Activated CD4-positive, alpha-beta T cell treated with anti-CD3 and anti-CD28 coated beads, Interleukin-10, Interleukin-2, amounts not matched to agents 100 ng/mL and 50 ng/mL, durations not matched to agents 16 hours and 8 hours (primary cell): ENCODE measurements around the gene ETV1.

ENCODE experiments used
- DNase-seq: peaks from one replicate; pipeline ENCODE4 v3.0.0-alpha.2; 2020

Gene ETV1

GRCh38 chr7:13989126-13989948 lies at the start of gene ETV1:
ETV1 (minus strand) TSS chr7:13989666; CDS start chr7:13989052, 614 bp downstream.
- peak; percentile 23 for DNase-seq

GRCh38 chr7:14024406-14024805 lies 34.9 kb upstream of the ETV1 start:
- DNase-seq = no peak

- no peak for DNase-seq
These were observed 34.4 kb upstream of the ETV1 start for GRCh38 chr7:14023838-14024237.

- no peak for DNase-seq
These were observed 33.9 kb upstream of the ETV1 start for GRCh38 chr7:14023342-14023741.

GRCh38 chr7:14021069-14021468 lies 31.6 kb upstream of the ETV1 start:
- no peak for DNase-seq

GRCh38 chr7:14020339-14020900 lies 31.0 kb upstream of the ETV1 start:
- no peak for DNase-seq

- DNase-seq = no peak
These were observed 29.3 kb upstream of the ETV1 start for GRCh38 chr7:14018751-14019150.

GRCh38 chr7:14016950-14017349 lies 27.5 kb upstream of the ETV1 start:
- no peak for DNase-seq

GRCh38 chr7:14013898-14014297 lies 24.4 kb upstream of the ETV1 start:
- no peak for DNase-seq

GRCh38 chr7:14009453-14010418 lies 20.3 kb upstream of the ETV1 start:
- no peak for DNase-seq

GRCh38 chr7:14001139-14001538 lies 11.7 kb upstream of the ETV1 start:
- DNase-seq = no peak

GRCh38 chr7:14000247-14000646 lies 10.8 kb upstream of the ETV1 start:
- no peak for DNase-seq

- no peak for DNase-seq
These were observed 9.4 kb upstream of the ETV1 start for GRCh38 chr7:13998866-13999265.

GRCh38 chr7:13992596-13992964 lies 3.1 kb upstream of the ETV1 start:
- DNase-seq = no peak

GRCh38 chr7:13991791-13992595 lies 2.5 kb upstream of the ETV1 start:
- no peak for DNase-seq

GRCh38 chr7:13990984-13991790 lies 1.7 kb upstream of the ETV1 start:
- DNase-seq = peak; percentile 90

- DNase-seq = peak; percentile 38
These were observed 985 bp upstream of the ETV1 start for GRCh38 chr7:13990319-13990983.

GRCh38 chr7:13989949-13990305 lies 461 bp upstream of the ETV1 start:
- DNase-seq = no peak

GRCh38 chr7:13988731-13989125 lies 738 bp downstream of the ETV1 start:
- DNase-seq = no peak

GRCh38 chr7:13988065-13988464 lies 1.4 kb downstream of the ETV1 start:
- no peak for DNase-seq

GRCh38 chr7:13987395-13987794 lies 2.1 kb downstream of the ETV1 start:
- no peak for DNase-seq
